ENCODE data around the gene CHPT1. TPM values are rescaled to one million over a fixed set of nuclear protein-coding genes. Genes with fewer than 3 reads are reported as not detected.
A peak's percentile ranks its signal among the peaks of the same experiment; 100 is the strongest.

CHPT1 gene
- total and polyA plus RNA-seq, 9 of the 15 experiments (the other 6 are each of a cell fraction or from before 2014, with no cell fraction given), result 15.3 to 210 (median 91.9) TPM

GRCh38 chr12:101696251-101697196, 916 bp upstream of the CHPT1 start (continued):
- no peak for TF ChIP-seq ZNF740 (CRISPR knock-in tag; IDR thresholded peaks at IDR 0.05)
- TF ChIP-seq ZNF740 (tag; IDR thresholded peaks at IDR 0.05), result no peak
- no peak for TF ChIP-seq RFX7 (CRISPR knock-in tag; IDR thresholded peaks at IDR 0.05)
- no peak for TF ChIP-seq PHF8 (IDR thresholded peaks at IDR 0.05; ENCODE audit: borderline replicate concordance, low read length)
- no peak for TF ChIP-seq ZNF57 (CRISPR knock-in tag; IDR thresholded peaks at IDR 0.05)
- no peak for TF ChIP-seq ZBED1 (IDR thresholded peaks at IDR 0.05)
- no peak for TF ChIP-seq IRF1 (CRISPR knock-in tag; IDR thresholded peaks at IDR 0.05; ENCODE audit: borderline replicate concordance)
- TF ChIP-seq TCF3 (CRISPR knock-in tag; IDR thresholded peaks at IDR 0.05), result peak; percentile 96
- TF ChIP-seq KDM2B (CRISPR knock-in tag; IDR thresholded peaks at IDR 0.05), result no peak
- TF ChIP-seq ZBTB8A (IDR thresholded peaks at IDR 0.05; ENCODE audit: partially characterized antibody), result no peak
- TF ChIP-seq DACH1 (IDR thresholded peaks at IDR 0.05; ENCODE audit: partially characterized antibody), result peak; percentile 77
- TF ChIP-seq TGIF2 (CRISPR knock-in tag; IDR thresholded peaks at IDR 0.05), result 0 out of 2 replicates have a peak, but pooled peaks have one; percentile 48
- TF ChIP-seq HMGXB4 (CRISPR knock-in tag; IDR thresholded peaks at IDR 0.05), result no peak
- TF ChIP-seq ZNF280A (IDR thresholded peaks at IDR 0.05; ENCODE audit: low read depth, partially characterized antibody), result no peak
- no peak; the same call in none of the 2 replicates for TF ChIP-seq ZNF766 (CRISPR knock-in tag; conservative IDR thresholded peaks at IDR 0.05)
- peak; percentile 29; the same call in 1 of the 2 replicates for TF ChIP-seq NCOA1 (IDR thresholded peaks at IDR 0.05; ENCODE audit: low read depth)
- TF ChIP-seq ETV1 (tag; conservative IDR thresholded peaks at IDR 0.05; ENCODE audit: low read depth), result no peak
- TF ChIP-seq ID3 (CRISPR knock-in tag; IDR thresholded peaks at IDR 0.05), result no peak
- TF ChIP-seq ID3 (tag; IDR thresholded peaks at IDR 0.05), result peak; percentile 61; the same call in 1 of the 2 replicates
- TF ChIP-seq ARHGAP35 (IDR thresholded peaks at IDR 0.05; ENCODE audit: partially characterized antibody), result no peak
- peak; percentile 92 for TF ChIP-seq PML (IDR thresholded peaks at IDR 0.05; ENCODE audit: low read length)
- TF ChIP-seq RCOR1 (IDR thresholded peaks at IDR 0.05; ENCODE audit: borderline replicate concordance in 1 of 2, low read depth in 2 of 2, low read length in 2 of 2), result peak in 1 of 2 experiments; percentile 88; a peak in 3 of 4 replicates
- peak; percentile 80 for TF ChIP-seq PHB2 (IDR thresholded peaks at IDR 0.05; ENCODE audit: low read depth)

All from K562 (cell line).